A673 (cell line): ENCODE measurements around the gene FMN2. TPM values are rescaled to one million over a fixed set of nuclear protein-coding genes. Genes with fewer than 3 reads are reported as not detected.

ENCODE experiments used
- BruUV-seq: library from RNA; stranded (reverse); fragments of 400-500 nt; replicated peaks from 2 replicates; lab custom pipeline; 2021; lab: Mats Ljungman, UMichigan
- CTCF ChIA-PET: fragments of 300-600 bp; sonication (Branson Sonifier 250); formaldehyde crosslinking; loops from one replicate; lab custom pipeline; 2022; ENCODE audit warnings: antibody characterized with exemption; lab: Charles Lee
- POLR2A ChIA-PET: fragments of 300-600 bp; sonication (Branson Sonifier 250); formaldehyde crosslinking; loops from one replicate; lab custom pipeline; 2022; ENCODE audit warnings: antibody characterized with exemption; ENCODE audit not compliant: low non-redundant PET; lab: Charles Lee
- DNase-seq: peaks from one replicate; pipeline ENCODE4 v3.0.0-alpha.2; 2015; ENCODE audit warnings: low spot score
- H3K27ac ChIP-seq: fragments of 200-600 bp; sonication (generic); 2 replicates; pipeline ENCODE4 v1.5.1; 2016; ENCODE audit warnings: mixed run types, low read depth, mild to moderate bottlenecking, mixed read lengths, antibody characterized with exemption, low read length; ENCODE audit not compliant: poor library complexity, severe bottlenecking
- H3K27me3 ChIP-seq: fragments of 200-600 bp; sonication (generic); replicated peaks from 2 replicates; pipeline ENCODE4 v1.6.1; 2017; ENCODE audit warnings: mixed run types, low read depth, mild to moderate bottlenecking, mixed read lengths, antibody characterized with exemption, low read length; ENCODE audit not compliant: insufficient read depth, poor library complexity
- H3K36me3 ChIP-seq: fragments of 200-600 bp; sonication (generic); 2 replicates; pipeline ENCODE4 v1.6.1; 2016; ENCODE audit warnings: mixed run types, mild to moderate bottlenecking, mixed read lengths, antibody characterized with exemption, low read length; ENCODE audit not compliant: insufficient read depth, poor library complexity, severe bottlenecking
- H3K4me1 ChIP-seq: fragments of 200-600 bp; sonication (generic); 2 replicates; pipeline ENCODE4 v1.6.1; 2017; ENCODE audit warnings: mixed run types, mild to moderate bottlenecking, mixed read lengths, antibody characterized with exemption, low read length; ENCODE audit not compliant: insufficient read depth, poor library complexity, severe bottlenecking
- H3K4me3 ChIP-seq: fragments of 200-600 bp; sonication (generic); 2 replicates; pipeline ENCODE4 v1.5.1; 2016; ENCODE audit warnings: low read depth, mixed run types, mild to moderate bottlenecking, mixed read lengths, low read length; ENCODE audit not compliant: poor library complexity, severe bottlenecking
- H3K9me3 ChIP-seq: fragments of 200-600 bp; sonication (generic); 2 replicates; pipeline ENCODE4 v1.6.1; 2016; ENCODE audit warnings: mixed run types, low read depth, mild to moderate bottlenecking, mixed read lengths, antibody characterized with exemption, low read length; ENCODE audit not compliant: poor library complexity, severe bottlenecking
- CTCF ChIP-seq: fragments of 300-800, 200-600 bp; sonication (generic); conservative IDR thresholded peaks from 2 replicates; pipeline ENCODE4 v1.5.1; 2017; ENCODE audit warnings: low read depth, mild to moderate bottlenecking, antibody characterized with exemption, low read length, moderate library complexity, mixed read lengths
- EZH2 ChIP-seq: fragments of 200-600 bp; sonication (generic); IDR thresholded peaks from 2 replicates; pipeline ENCODE4 v1.6.1; 2017; ENCODE audit warnings: borderline replicate concordance, low read depth, mild to moderate bottlenecking, mixed read lengths, antibody characterized with exemption, low read length; ENCODE audit not compliant: poor library complexity, severe bottlenecking
- intact Hi-C: fragments of 100-400 bp; cut with micrococcal nuclease; formaldehyde crosslinking; loops from one replicate; pipeline ENCODE4 v1.10.0; 2022; ENCODE audit not compliant: unreplicated experiment
- total RNA-seq: library from RNA; stranded (reverse); gene quantifications from 2 replicates; pipeline ENCODE4 v1.2.3, GENCODE V29; 2021

The FMN2 gene
- total RNA-seq, 1 experiment from 2014 or later, result not detected

- TF ChIP-seq EZH2 (no peak), CTCF (no peak)
- intact Hi-C loops, result no loop called here
- no TSS peak for BruUV-seq
- H3K36me3 ChIP-seq, result no peaks in the 10 kb centered on the region
- H3K27ac ChIP-seq, result no peak overlapping the region
- H3K9me3 ChIP-seq, result no peaks in the 10 kb centered on the region
- CTCF ChIA-PET, result no interaction called here
- no peaks in the 10 kb centered on the region for H3K27me3 ChIP-seq
- no peaks in the 10 kb centered on the region for H3K4me1 ChIP-seq
- no peak overlapping the region for H3K4me3 ChIP-seq
- no peak for DNase-seq
- POLR2A ChIA-PET, result no interaction called here
Measured at GRCh38 chr1:240073097-240073496, 18.6 kb upstream of the FMN2 start.

- ChIA-PET CTCF (no interaction called here), POLR2A (no interaction called here)
- no peaks in the 10 kb centered on the region for H3K36me3 ChIP-seq
- no peaks in the 10 kb centered on the region for H3K4me1 ChIP-seq
- no peak overlapping the region for H3K27ac ChIP-seq
- H3K9me3 ChIP-seq, result no peaks in the 10 kb centered on the region
- no peak overlapping the region for H3K4me3 ChIP-seq
- H3K27me3 ChIP-seq, result no peaks in the 10 kb centered on the region
- no peak for DNase-seq
- intact Hi-C loops, result no loop called here
- BruUV-seq, result no TSS peak
- TF ChIP-seq EZH2 (no peak), CTCF (no peak)
Measured at GRCh38 chr1:240074422-240074821, 17.3 kb upstream of the FMN2 start.

- Histone ChIP-seq H3K4me3 (no peak overlapping the region), H3K9me3 (no peaks in the 10 kb centered on the region), H3K4me1 (no peaks in the 10 kb centered on the region), H3K36me3 (no peaks in the 10 kb centered on the region), H3K27me3 (no peaks in the 10 kb centered on the region), H3K27ac (no peak overlapping the region)
- POLR2A ChIA-PET, result no interaction called here
- no peak for TF ChIP-seq EZH2
- TF ChIP-seq CTCF, result no peak
- CTCF ChIA-PET, result no interaction called here
- BruUV-seq, result no TSS peak
- intact Hi-C loops, result no loop called here
- DNase-seq, result no peak
Measured at GRCh38 chr1:240074908-240075307, 16.8 kb upstream of the FMN2 start.
